ENCODE results near the gene PNPT1.

Gene PNPT1

DNA sequence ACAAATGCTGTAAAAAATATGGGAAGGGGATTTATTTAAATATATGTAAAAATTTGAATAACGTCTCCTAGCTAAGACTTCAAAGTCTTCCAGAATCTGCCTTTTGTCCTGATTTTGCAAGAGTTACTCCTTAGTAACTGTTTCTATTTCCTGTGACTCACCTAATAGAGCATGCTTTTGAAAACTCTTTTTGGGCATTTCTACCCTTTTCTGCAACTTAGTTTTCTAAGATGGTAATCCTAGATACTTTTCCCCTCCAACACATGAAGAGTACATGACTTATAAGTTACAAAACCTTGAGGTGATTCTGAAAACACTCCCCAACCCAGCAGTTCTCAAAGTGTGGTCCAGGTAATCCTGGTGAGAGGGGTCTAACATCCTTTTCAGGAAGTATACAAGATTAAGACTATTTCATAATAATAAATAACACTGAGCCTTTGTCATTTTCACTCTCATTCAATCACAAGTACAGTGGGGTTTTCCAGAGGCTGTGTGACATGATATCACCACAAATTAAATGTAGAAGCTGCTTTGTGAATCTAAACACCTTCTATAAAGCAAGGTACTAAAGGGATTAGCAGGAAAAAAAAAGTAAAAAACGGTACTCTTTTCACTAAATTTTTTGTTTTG lies 108.1 kb downstream of the PNPT1 start (continued):
- TF ChIP-seq, protein P1, sequence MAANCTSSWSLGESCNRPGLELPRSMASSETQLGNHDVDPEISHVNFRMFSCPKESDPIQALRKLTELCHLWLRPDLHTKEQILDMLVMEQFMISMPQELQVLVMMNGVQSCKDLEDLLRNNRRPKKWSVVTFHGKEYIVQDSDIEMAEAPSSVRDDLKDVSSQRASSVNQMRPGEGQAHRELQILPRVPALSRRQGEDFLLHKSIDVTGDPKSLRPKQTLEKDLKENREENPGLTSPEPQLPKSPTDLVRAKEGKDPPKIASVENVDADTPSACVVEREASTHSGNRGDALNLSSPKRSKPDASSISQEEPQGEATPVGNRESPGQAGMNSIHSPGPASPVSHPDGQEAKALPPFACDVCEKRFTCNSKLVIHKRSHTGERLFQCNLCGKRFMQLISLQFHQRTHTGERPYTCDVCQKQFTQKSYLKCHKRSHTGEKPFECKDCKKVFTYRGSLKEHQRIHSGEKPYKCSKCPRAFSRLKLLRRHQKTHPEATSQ (tag by site-specific recombination; IDR thresholded peaks at IDR 0.05): no peak
- TF ChIP-seq ZNF133 (tag by site-specific recombination; IDR thresholded peaks at IDR 0.05) (no peak), PRDM1 (tag by site-specific recombination; IDR thresholded peaks at IDR 0.05) (no peak), ZNF600 (tag by site-specific recombination; IDR thresholded peaks at IDR 0.05) (no peak), ZNF416 (tag by site-specific recombination; IDR thresholded peaks at IDR 0.05) (no peak)
- TF ChIP-seq, protein P2, sequence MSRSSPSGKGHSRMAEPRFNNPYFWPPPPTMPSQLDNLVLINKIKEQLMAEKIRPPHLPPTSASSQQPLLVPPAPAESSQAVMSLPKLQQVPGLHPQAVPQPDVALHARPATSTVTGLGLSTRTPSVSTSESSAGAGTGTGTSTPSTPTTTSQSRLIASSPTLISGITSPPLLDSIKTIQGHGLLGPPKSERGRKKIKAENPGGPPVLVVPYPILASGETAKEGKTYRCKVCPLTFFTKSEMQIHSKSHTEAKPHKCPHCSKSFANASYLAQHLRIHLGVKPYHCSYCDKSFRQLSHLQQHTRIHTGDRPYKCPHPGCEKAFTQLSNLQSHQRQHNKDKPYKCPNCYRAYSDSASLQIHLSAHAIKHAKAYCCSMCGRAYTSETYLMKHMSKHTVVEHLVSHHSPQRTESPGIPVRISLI (tag by site-specific recombination; IDR thresholded peaks at IDR 0.05): no peak

Measured in HEK293 (cell line).